M059J (cell line): ENCODE data around the gene KLHL29. TPM values are rescaled to one million over a fixed set of nuclear protein-coding genes. Genes with fewer than 3 reads are reported as not detected.
A peak's percentile ranks its signal among the peaks of the same experiment; 100 is the strongest.

ENCODE experiments used
- DNase-seq: peaks from one replicate; pipeline ENCODE4 v3.0.0-alpha.2; 2012; ENCODE audit warnings: low read depth
- total RNA-seq: library from RNA; depleted of rRNA; stranded (reverse); fragments of >200 nt; shearing (Covaris generic); gene quantifications from 2 replicates; pipeline ENCODE4 v1.2.3, GENCODE V29; 2014

Gene KLHL29
- total RNA-seq, 1 experiment from 2014 or later, result 0.67 TPM

DNA sequence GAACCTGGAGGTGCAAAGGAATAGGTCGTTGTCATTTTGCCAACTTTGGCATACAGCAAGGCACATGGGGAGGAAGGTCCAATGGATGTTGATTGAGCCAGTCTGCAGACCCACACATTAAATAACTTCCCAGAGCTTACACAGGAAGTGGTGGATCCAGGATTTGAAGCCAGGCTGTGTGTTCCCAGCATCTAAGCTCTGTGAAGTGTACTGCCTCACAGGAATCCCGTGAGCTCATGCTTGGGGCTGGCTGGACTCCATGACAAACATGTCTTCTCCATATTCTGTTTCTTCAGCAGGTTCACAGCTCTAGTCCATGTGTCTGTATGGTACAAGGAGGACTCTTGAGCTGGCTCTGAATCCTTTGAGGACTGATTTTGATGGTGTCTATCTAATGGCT is 63.9 kb downstream of the KLHL29 start:
- no peak for DNase-seq

DNA sequence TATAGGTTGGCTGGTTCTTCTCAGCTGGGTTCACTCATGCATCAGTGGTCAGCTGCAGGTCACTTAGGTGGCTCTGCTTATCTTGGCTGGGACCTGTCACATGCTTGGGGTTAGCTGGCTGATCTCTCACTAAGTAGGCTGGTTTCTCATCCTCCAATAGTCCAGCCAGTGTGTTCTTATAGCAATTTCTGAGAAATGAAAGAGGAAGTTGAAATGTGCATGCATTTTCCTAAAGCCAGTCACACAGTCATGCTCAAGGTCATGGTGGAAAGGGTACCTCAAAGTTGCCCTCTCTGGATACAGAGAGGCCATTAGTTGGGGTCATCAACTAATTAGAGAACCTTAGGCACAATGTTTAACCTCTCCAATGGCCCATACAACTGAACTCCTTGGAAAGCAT is 64.4 kb downstream of the KLHL29 start:
- DNase-seq, result no peak

DNA sequence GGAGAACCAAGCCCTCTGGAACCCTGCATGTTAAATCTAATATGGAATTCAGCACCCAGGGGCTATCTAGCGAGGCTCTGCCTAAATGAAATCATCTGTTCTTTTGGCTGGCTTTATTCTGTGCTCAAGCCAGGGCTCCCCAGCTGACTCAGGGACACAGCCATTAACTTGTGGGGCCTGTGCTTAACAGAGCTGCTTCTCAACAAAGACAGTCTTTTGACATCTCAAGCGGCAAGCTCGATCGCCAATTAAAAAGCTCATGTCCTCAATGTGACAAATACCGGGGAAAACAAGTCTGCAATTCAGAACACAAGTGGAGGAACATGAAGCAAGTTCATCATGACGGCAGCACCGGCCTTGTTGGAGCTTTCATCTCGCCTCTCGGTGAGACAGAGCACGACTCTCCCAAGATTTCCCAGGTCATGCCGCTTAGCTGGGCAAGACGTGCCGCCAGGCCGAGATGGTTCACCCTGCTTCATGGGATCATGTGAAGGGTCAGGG is 64.9 kb downstream of the KLHL29 start:
- no peak for DNase-seq

GRCh38 chr2:23452372-23452771 is 67.4 kb downstream of the KLHL29 start:
- no peak for DNase-seq

- peak; percentile 29 for DNase-seq
These were observed 68.0 kb downstream of the KLHL29 start for GRCh38 chr2:23452853-23453420.

- DNase-seq, result no peak
These were observed 68.5 kb downstream of the KLHL29 start for GRCh38 chr2:23453432-23453831.

- no peak for DNase-seq
These were observed 69.0 kb downstream of the KLHL29 start for GRCh38 chr2:23453836-23454460.

DNA sequence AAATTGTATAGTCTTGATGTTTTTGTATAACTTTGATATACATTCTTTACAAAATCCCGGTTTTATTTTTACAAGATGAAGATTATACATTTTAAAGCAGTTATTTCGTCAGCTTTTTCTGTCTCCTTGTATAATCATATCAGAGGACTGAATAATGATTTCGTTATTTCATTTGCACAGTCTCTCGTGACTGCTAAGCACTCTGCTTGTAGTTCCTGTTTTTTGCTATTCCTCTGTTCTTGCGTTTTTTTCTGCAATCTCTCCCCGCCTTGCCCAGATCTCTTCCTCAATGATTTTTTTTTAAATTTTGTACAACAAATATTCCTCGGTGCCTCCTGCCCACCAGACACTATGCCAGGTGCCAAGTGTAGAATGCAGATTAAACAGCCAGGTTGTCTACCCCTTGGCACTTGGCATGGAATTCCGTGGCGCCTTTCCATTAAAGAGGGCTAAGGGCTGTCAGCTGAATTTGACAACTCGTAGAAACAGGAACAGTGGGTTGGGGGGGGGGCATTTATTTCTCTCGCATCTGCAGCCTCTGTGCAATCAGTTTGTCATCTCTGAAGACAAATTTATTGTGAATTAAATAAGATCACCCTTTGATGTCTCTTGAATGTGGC is 69.6 kb downstream of the KLHL29 start:
- no peak for DNase-seq

DNA sequence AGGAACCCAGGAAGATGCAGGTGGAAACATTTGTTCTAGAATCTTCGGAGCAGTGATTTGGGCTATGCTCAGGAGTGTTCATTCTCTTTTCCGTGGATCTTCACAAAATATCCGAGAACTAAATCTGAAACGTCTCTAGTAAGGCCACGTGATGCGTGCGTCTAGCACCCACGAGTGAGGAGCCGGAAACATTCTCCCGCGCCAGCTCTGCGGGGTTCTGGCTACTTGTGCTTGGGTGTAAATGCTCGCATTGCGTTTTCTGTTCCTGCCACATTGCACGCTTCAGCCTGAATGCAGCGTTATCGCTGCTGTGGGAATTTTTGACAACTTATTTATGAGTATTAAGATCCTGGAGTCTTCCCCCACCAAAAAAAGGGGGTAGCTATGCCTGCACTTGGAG is 71.4 kb downstream of the KLHL29 start:
- DNase-seq, result no peak

DNA sequence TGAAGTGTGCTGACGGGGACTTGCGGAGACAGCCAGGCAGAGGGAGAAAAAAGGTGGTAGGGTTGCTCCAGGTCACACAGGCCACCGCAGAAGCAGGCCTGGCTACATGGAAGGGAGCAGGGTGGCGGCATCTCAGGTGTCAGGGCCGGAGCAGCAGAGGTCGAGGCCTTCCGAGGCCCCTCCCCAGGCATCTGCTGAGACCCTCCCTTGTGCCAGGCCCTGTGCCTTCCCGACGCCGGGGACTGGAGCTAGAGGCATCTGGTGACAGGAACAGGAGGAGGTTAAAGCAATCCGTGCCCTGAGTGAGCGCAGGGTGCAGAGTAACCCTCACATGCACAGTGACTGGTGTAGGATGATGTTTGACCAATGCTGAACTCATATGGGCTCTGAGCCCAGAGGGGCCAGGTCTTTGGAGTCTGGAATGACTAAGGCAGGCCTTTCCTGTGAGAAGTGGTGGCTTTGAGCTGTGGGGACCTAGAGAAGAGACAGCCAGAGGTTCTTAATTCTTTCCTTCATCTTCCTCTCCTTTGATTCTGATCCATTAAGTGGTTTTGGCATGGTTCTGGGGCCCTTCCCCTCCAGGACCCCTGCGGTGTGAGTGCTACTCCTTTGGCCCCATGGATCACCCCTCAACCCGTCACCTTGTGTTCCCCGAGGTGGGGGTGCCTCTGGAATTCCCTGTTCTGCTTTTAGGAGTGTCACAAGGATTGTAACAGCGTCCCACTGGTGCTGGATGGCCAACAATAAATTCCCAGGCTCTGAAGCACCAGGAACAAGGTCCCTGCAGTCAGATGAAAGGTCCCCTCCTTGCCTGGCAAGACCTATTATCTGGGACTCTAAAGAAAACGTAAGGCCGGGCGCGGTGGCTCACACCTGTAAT is 72.1 kb downstream of the KLHL29 start:
- DNase-seq, result peak; percentile 27

GRCh38 chr2:23457990-23458682 is 73.2 kb downstream of the KLHL29 start:
- DNase-seq, result no peak

- no peak for DNase-seq
These were observed 74.1 kb downstream of the KLHL29 start for GRCh38 chr2:23459032-23459431.

- peak; percentile 11 for DNase-seq
These were observed 75.2 kb downstream of the KLHL29 start for GRCh38 chr2:23460228-23460627.

- DNase-seq, result no peak
These were observed 76.0 kb downstream of the KLHL29 start for GRCh38 chr2:23460993-23461392.

- DNase-seq, result no peak
These were observed 79.2 kb downstream of the KLHL29 start for GRCh38 chr2:23464156-23464555.

DNA sequence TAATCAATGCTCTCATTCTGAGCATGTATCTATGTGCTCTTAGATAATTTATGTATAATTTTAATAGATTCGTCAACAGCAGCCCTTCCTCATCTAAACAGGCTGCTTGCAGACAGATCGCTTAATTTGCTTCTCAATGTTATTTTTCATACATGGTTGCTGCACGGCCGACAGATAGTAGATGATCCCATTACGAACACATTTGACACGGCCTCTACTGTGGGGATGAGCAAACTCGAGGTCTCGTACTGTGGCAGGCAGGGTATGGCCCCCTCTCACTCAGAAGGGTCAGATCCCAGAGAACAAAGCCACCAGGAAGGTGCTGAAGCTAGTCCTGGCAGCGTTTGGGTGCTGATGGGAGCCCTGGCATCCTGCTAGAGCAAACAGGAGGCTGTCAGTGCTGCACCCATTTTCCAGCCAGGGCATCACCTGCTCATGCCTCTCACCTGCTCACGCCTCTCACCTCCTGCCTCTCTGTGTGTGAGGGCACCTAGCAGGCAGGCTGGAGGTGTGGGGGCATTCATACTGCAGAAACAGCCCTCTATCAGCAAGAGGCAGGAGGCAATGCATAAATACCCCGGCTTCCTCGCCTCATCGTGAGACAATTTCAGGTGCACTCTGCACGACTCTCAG is 80.0 kb downstream of the KLHL29 start:
- DNase-seq, result no peak

- no peak for DNase-seq
These were observed 81.0 kb downstream of the KLHL29 start for GRCh38 chr2:23465936-23466335.

- DNase-seq, result no peak
These were observed 82.6 kb downstream of the KLHL29 start for GRCh38 chr2:23467618-23468017.

DNA sequence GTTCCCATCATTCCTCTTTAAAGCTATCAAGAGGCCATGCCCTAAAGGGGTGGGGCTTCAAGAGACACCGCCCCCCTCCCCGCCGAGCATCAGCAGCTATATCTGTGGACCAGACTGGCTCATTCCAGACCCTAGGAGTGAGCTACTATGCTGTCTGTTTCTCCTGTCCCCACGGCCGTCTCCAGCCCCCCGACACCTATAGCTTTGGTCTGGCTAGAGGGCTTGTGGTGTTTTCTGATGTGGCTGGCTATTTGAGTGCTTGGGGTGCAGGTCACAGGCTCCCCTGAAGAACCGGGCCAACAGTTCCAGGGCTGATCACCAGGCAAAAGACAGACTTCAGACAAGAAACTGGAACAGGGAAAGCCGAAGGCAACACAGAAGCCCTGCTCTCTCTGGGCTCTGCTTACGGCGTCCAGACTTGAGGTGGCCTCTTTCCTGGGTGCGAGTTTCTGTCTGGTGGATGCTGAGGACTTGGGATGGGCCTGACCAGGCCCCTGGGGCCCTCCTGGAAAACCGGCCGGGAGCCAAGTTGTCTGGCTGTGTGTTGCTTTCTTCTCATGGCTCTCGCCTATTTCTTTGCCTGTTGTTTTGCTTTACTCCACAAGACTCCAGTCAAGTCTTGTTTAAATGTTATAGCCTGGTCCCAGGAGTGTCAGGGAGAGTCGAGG is 83.6 kb downstream of the KLHL29 start:
- no peak for DNase-seq

GRCh38 chr2:23469142-23469540 is 84.2 kb downstream of the KLHL29 start:
- no peak for DNase-seq

GRCh38 chr2:23475036-23475435 is 90.1 kb downstream of the KLHL29 start:
- no peak for DNase-seq
